Omental fat pad (tissue), 4 donors: ENCODE measurements around the gene ZFPL1. TPM values are rescaled to one million over a fixed set of nuclear protein-coding genes. Genes with fewer than 3 reads are reported as not detected.

Source experiments
- ATAC-seq: fragments of 150-250 bp; one replicate; pipeline ENCODE4 v1.9.1; 2016; ENCODE audit warnings: mild to moderate bottlenecking, moderate library complexity; ENCODE audit not compliant: low FRiP score
- DNase-seq: peaks from one replicate; pipeline ENCODE4 v3.0.0-alpha.2; 2019; ENCODE audit warnings: low spot score
- total RNA-seq, 4 donors: library from RNA; depleted of rRNA; stranded (reverse); fragments of >200 nt; gene quantifications; one replicate each; pipeline ENCODE4 v1.1.0, GENCODE V29; 2016
- TF ChIP-seq, protein P1 (sequence below), 3 donors: fragments of 450-650 bp; IDR thresholded peaks; one replicate each; pipeline ENCODE4 v1.5.1; 2016 to 2017; ENCODE audit warnings: antibody characterized with exemption in 3 of 3, mild to moderate bottlenecking in 3 of 3, moderate library complexity in 2 of 3

Gene ZFPL1
- total RNA-seq, 4 donors from 2014 or later = 21.3 to 44.5 (median 32.6) TPM

GRCh38 chr11:65108469-65109123, 24.6 kb downstream of the ZFPL1 start:
- TF ChIP-seq, protein P1, sequence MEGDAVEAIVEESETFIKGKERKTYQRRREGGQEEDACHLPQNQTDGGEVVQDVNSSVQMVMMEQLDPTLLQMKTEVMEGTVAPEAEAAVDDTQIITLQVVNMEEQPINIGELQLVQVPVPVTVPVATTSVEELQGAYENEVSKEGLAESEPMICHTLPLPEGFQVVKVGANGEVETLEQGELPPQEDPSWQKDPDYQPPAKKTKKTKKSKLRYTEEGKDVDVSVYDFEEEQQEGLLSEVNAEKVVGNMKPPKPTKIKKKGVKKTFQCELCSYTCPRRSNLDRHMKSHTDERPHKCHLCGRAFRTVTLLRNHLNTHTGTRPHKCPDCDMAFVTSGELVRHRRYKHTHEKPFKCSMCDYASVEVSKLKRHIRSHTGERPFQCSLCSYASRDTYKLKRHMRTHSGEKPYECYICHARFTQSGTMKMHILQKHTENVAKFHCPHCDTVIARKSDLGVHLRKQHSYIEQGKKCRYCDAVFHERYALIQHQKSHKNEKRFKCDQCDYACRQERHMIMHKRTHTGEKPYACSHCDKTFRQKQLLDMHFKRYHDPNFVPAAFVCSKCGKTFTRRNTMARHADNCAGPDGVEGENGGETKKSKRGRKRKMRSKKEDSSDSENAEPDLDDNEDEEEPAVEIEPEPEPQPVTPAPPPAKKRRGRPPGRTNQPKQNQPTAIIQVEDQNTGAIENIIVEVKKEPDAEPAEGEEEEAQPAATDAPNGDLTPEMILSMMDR (IDR thresholded peaks at IDR 0.05) = no peak
- no peak for ATAC-seq
- DNase-seq = no peak

DNA sequence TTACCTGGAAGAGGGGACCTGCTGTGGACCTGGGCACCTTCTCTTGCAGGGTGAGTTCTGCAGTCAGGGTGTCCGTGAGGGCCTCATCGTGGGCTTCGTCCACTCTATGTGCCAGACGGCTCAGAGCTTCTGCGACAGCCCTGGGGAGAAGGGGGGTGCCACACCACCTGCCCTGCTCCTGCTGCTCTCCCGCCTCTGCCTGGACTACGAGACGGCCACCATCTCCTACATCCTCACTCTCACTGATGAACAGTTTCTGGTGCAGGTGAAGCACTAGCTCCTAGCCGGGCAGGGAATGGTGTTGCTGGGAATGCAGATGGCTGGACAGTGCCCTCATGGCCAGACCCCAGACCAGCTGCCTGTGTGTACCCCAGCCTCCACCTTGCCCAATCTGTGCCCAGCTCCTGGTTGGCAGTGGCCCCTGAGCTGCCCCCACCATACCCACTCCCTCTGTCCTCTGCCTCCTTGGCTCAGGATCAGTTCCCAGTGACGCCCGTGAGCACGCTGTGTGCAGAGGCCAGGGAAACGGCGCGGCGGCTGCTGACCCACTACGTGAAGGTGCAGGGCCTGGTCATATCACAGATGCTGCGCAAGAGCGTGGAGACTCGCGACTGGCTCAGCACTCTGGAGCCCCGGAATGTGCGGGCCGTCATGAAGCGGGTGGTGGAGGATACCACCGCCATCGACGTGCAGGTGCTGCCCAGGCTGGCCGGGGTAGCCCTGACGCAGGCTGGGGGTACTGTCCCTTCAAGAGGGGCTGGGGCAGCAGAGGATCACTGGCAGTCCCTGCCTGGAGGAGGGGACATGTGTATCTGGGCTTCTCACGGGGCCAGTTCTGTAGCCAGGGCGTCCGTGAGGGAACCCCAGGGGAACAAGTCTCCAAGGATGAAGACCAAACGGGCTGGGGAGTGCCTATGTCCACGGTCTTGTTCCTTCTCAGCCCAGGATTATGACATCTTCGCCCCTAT, 25.5 kb downstream of the ZFPL1 start:
- DNase-seq = no peak
- TF ChIP-seq, protein P1 (IDR thresholded peaks at IDR 0.05) = no peak

DNA sequence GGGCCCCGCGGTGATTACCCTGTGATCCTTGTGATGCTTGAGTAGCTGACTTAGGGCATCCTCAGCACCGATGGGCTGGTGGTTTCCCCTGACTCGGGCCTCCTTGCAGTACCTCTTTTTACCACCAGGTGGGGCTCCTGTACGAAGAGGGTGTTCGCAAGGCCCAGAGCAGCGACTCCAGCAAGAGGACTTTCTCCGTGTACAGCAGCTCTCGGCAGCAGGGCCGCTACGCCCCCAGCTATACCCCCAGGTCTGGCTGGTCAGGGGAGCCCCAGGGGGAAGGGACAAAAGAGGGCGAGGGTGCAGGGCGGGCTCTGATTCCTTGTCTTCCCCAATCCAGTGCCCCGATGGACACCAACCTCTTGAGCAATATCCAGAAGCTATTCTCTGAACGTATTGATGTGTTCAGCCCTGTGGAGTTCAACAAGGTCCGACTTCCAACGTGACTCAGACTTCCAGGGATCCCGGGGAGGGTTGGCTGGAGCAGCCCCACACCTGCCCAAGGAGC, 26.4 kb downstream of the ZFPL1 start:
- TF ChIP-seq, protein P1 (IDR thresholded peaks at IDR 0.05) = peak in 2 of 3 donors; percentile 49 to 99

More for the DNA sequence above, 25.5 kb downstream of the ZFPL1 start:
- no peak for ATAC-seq

GRCh38 chr11:65111159-65111743, 27.2 kb downstream of the ZFPL1 start:
- DNase-seq = no peak
- no peak for ATAC-seq

More for the DNA sequence above, 26.4 kb downstream of the ZFPL1 start:
- peak; percentile 22 for ATAC-seq
- peak; percentile 99 for DNase-seq

DNA sequence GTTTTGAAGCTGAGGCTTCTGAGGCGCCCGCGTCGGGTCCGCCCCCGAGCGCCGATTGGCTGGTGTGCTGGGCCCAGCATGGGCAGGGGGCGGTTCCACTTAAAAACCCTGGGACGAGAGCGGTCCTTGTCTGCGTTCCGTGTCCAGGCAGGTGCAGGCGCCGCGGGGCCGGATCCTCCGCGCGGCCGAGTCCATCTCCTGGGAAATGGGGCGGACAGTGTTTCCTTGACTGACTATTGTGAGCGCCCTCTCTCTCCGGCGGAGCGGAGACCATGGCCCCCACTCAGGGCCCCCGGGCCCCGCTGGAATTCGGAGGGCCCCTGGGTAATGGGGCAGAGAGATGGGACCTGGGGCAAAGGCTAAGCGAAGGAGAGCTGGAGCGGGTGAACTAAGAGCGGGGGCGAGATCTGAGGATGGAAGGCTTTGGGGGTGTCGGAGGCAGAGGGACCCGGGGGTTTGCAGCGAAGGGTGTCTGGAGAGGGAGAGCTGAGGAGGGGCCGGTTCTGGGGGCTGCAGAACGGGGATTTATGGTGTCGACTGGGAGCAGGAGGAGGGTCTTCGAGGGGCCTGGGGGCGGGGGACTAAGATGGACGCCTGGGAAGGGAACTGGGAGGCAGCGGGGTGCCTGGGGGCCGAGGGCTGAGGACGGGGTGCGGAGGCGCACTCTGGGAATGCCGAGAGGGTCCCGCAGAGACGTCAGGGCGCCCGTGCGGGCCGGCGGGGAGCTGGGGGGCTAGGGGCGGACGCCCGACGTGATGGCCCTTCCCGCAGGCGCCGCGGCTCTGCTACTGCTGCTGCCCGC, 27.9 kb downstream of the ZFPL1 start, which contains the start of gene TM7SF2:
TM7SF2 (plus strand) TSS at position 129 of the 802 bp plus-strand sequence; CDS start at position 273, 144 bp downstream.
- ATAC-seq (peak; percentile 81), DNase-seq (peak; percentile 94)
- TF ChIP-seq, protein P1 (IDR thresholded peaks at IDR 0.05) = no peak

More at GRCh38 chr11:65111159-65111743, 27.2 kb downstream of the ZFPL1 start:
- TF ChIP-seq, protein P1 (IDR thresholded peaks at IDR 0.05) = peak in 1 of 3 donors; percentile 4
